Neural progenitor cell (in vitro differentiated cells): Measurements from ENCODE around the gene PHLDB2.

Experiments
- CTCF ChIP-seq: fragments of 200-600 bp; sonication (generic); IDR thresholded peaks from 2 replicates; pipeline ENCODE4 v1.5.1; 2017; ENCODE audit warnings: antibody characterized with exemption, mild to moderate bottlenecking
- EZH2 ChIP-seq: fragments of 200-600 bp; sonication (generic); IDR thresholded peaks from 2 replicates; pipeline ENCODE4 v1.6.1; 2017; ENCODE audit warnings: antibody characterized with exemption, mild to moderate bottlenecking, moderate library complexity

GRCh38 chr3:111981457-111981763, 122.3 kb downstream of the PHLDB2 start:
- no peak for TF ChIP-seq CTCF
- TF ChIP-seq EZH2 = no peak
